HCT116 (cell line): ENCODE measurements around the gene CNKSR3. TPM values are rescaled to one million over a fixed set of nuclear protein-coding genes. Genes with fewer than 3 reads are reported as not detected.
"Not testable (repeated sequence)": the region's sequence is repeated elsewhere in the genome, so short reads cannot be mapped to it uniquely, and the experiment has no call there.

Experiments used
- ATAC-seq: fragments of 200-7000 bp; cut with Tn5 transposase; 2 replicates; pipeline ENCODE4 v1.9.1; 2020; ENCODE audit warnings: mild to moderate bottlenecking, moderate library complexity
- BruUV-seq: library from RNA; stranded (reverse); fragments of 400-500 nt; replicated peaks from 2 replicates; lab custom pipeline; 2021; lab: Mats Ljungman, UMichigan
- CTCF ChIA-PET: fragments of 300-600 bp; sonication (Branson Sonifier 250); formaldehyde crosslinking; loops from one replicate; lab custom pipeline; 2021; ENCODE audit warnings: antibody characterized with exemption; lab: Charles Lee
- POLR2A ChIA-PET: fragments of 300-600, 350-600 bp; sonication (Branson Sonifier 250); formaldehyde crosslinking; loops from one replicate; lab custom pipeline; 2021; ENCODE audit warnings: antibody characterized with exemption; lab: Charles Lee
- RAD21 ChIA-PET, 2 experiments: fragments of 300-600 bp; sonication (Branson Sonifier 250); formaldehyde crosslinking; loops; one replicate each; lab custom pipeline; 2023; ENCODE audit warnings: low total read pairs in 2 of 2; ENCODE audit not compliant: uncharacterized antibody in 2 of 2, unreplicated experiment in 2 of 2, low non-redundant PET in 1 of 2; lab: Charles Lee
- DNase-seq: peaks from one replicate; pipeline ENCODE4 v3.0.0-alpha.2; 2010; ENCODE audit warnings: low read depth, low spot score
- H2AFZ ChIP-seq: fragments of 200-600 bp; shearing (Covaris generic), sonication (generic); 2 replicates; pipeline ENCODE4 v1.6.1; 2017; ENCODE audit warnings: low read depth, mixed run types, mixed read lengths, antibody characterized with exemption, low read length; ENCODE audit not compliant: poor library complexity, severe bottlenecking
- H3K27ac ChIP-seq: 2 replicates; pipeline ENCODE4 v1.5.1; 2012; ENCODE audit warnings: low read depth, low read length
- H3K27me3 ChIP-seq: fragments of 200-600 bp; sonication (generic); 2 replicates; pipeline ENCODE4 v1.6.1; 2016; ENCODE audit warnings: mixed run types, low read length, mixed read lengths; ENCODE audit not compliant: insufficient read depth
- H3K36me3 ChIP-seq, 2 experiments: fragments of 200-500 bp in 1 of 2; fragments of 200-600 bp in 1 of 2; sonication (Bioruptor generic) in 1 of 2; sonication (generic) in 1 of 2; 2 replicates each; pipeline versions ENCODE4 v1.5.1 to v1.6.1; 2014 to 2016; ENCODE audit warnings: low read length in 2 of 2, inconsistent platforms in 1 of 2, mixed read lengths in 1 of 2, mixed run types in 1 of 2; ENCODE audit not compliant: insufficient read depth in 2 of 2, control insufficient read depth in 1 of 2
- H3K4me1 ChIP-seq, 2 experiments: fragments of 200-600 bp in 1 of 2; sonication (generic) in 1 of 2; 2 replicates each; pipeline versions ENCODE4 v1.5.1 to v1.6.1; 2012 to 2017; ENCODE audit warnings: low read length in 2 of 2, inconsistent platforms in 1 of 2, mild to moderate bottlenecking in 1 of 2, mixed read lengths in 1 of 2, mixed run types in 1 of 2, moderate library complexity in 1 of 2; ENCODE audit not compliant: insufficient read depth in 2 of 2, control insufficient read depth in 1 of 2
- H3K4me2 ChIP-seq: fragments of 200-600 bp; sonication (generic); 2 replicates; pipeline ENCODE4 v1.6.1; 2017; ENCODE audit warnings: mixed run types, low read length, mixed read lengths
- H3K4me3 ChIP-seq, 2 experiments: fragments of 200-600 bp in 1 of 2; sonication (generic) in 1 of 2; replicated peaks in 1 of 2; 2 replicates each; pipeline ENCODE4 v1.5.1; 2011 to 2016; ENCODE audit warnings: low read length in 2 of 2, control low read depth in 1 of 2, low read depth in 1 of 2, mild to moderate bottlenecking in 1 of 2, mixed read lengths in 1 of 2, mixed run types in 1 of 2
- H3K79me2 ChIP-seq: fragments of 200-600 bp; sonication (generic); 2 replicates; pipeline ENCODE4 v1.6.1; 2017; ENCODE audit warnings: mild to moderate bottlenecking, mixed run types, low read length, moderate library complexity, mixed read lengths; ENCODE audit not compliant: insufficient read depth
- H3K9ac ChIP-seq: fragments of 200-600 bp; sonication (generic); 2 replicates; pipeline ENCODE4 v1.6.1; 2016; ENCODE audit warnings: low read length, mixed read lengths
- H3K9me2 ChIP-seq: fragments of 200-600 bp; sonication (generic), shearing (Covaris generic); 2 replicates; pipeline ENCODE4 v1.6.1; 2017; ENCODE audit warnings: mixed run types, mild to moderate bottlenecking, moderate library complexity; ENCODE audit not compliant: insufficient read depth
- H3K9me3 ChIP-seq, 2 experiments: fragments of 200-500 bp in 1 of 2; fragments of 200-600 bp in 1 of 2; sonication (Bioruptor generic) in 1 of 2; sonication (generic) in 1 of 2; 2 replicates each; pipeline ENCODE4 v1.6.1; 2014 to 2017; ENCODE audit warnings: low read length in 2 of 2, mixed read lengths in 2 of 2, inconsistent platforms in 1 of 2, low read depth in 1 of 2, mild to moderate bottlenecking in 1 of 2, mixed run types in 1 of 2, moderate library complexity in 1 of 2; ENCODE audit not compliant: control insufficient read depth in 1 of 2, insufficient read depth in 1 of 2
- H4K20me1 ChIP-seq: fragments of 200-600 bp; sonication (generic), shearing (Covaris generic); 2 replicates; pipeline ENCODE4 v1.6.1; 2017; ENCODE audit warnings: mixed run types, mild to moderate bottlenecking, moderate library complexity; ENCODE audit not compliant: insufficient read depth
- CBX3 ChIP-seq: IDR thresholded peaks from 2 replicates; pipeline ENCODE4 v1.6.1; 2012; ENCODE audit warnings: low read depth
- CTCF ChIP-seq, 3 experiments: fragments of 200-600 bp in 1 of 3; sonication (generic) in 1 of 3; IDR thresholded peaks in 2 of 3; conservative IDR thresholded peaks in 1 of 3; 2 replicates each; pipeline ENCODE4 v1.5.1; 2012 to 2017; ENCODE audit warnings: low read depth in 2 of 3, low read length in 2 of 3, antibody characterized with exemption in 1 of 3, borderline replicate concordance in 1 of 3, control low read depth in 1 of 3, mild to moderate bottlenecking in 1 of 3, mixed read lengths in 1 of 3, mixed run types in 1 of 3, moderate library complexity in 1 of 3; ENCODE audit not compliant: insufficient read depth in 1 of 3
- EGR1 ChIP-seq: IDR thresholded peaks from 2 replicates; pipeline ENCODE4 v1.6.1; 2012; ENCODE audit warnings: low read depth
- EZH2phosphoT487 ChIP-seq: fragments of 200-600 bp; IDR thresholded peaks from 2 replicates; pipeline ENCODE4 v1.6.1; 2018; ENCODE audit warnings: antibody characterized with exemption, borderline replicate concordance
- FOSL1 ChIP-seq: IDR thresholded peaks from 2 replicates; pipeline ENCODE4 v1.6.1; 2012; ENCODE audit warnings: low read depth
- JUND ChIP-seq: IDR thresholded peaks from 2 replicates; pipeline ENCODE4 v1.6.1; 2012
- MAX ChIP-seq: IDR thresholded peaks from 2 replicates; pipeline ENCODE4 v1.6.1; 2012
- POLR2AphosphoS5 ChIP-seq: IDR thresholded peaks from 2 replicates; pipeline ENCODE4 v1.6.1; 2011; ENCODE audit warnings: mild to moderate bottlenecking, low read depth, low read length, moderate library complexity
- SIN3A ChIP-seq: IDR thresholded peaks from 2 replicates; pipeline ENCODE4 v1.6.1; 2012; ENCODE audit warnings: low read depth
- SP1 ChIP-seq: IDR thresholded peaks from 2 replicates; pipeline ENCODE4 v1.6.1; 2012; ENCODE audit warnings: low read depth
- SRF ChIP-seq: IDR thresholded peaks from 2 replicates; pipeline ENCODE4 v1.6.1; 2012; ENCODE audit warnings: low read depth
- TCF7L2 ChIP-seq: IDR thresholded peaks from 2 replicates; pipeline ENCODE4 v1.7.0; 2011; ENCODE audit warnings: borderline replicate concordance, inconsistent platforms; ENCODE audit not compliant: insufficient read depth, insufficient read length; ENCODE audit errors: extremely low read depth
- YY1 ChIP-seq: IDR thresholded peaks from 2 replicates; pipeline ENCODE4 v1.6.1; 2011; ENCODE audit warnings: low read length, low read depth, moderate library complexity, mild to moderate bottlenecking; ENCODE audit not compliant: insufficient replicate concordance; ENCODE audit errors: extremely low read depth
- intact Hi-C: fragments of 100-400 bp; cut with micrococcal nuclease; formaldehyde crosslinking; loops from 2 replicates; pipeline ENCODE4 v1.10.0; 2022
- total RNA-seq: library from RNA; stranded (reverse); gene quantifications from one replicate; pipeline ENCODE4 v1.2.1, GENCODE V29; 2021; ENCODE audit not compliant: unreplicated experiment
- TF ChIP-seq, protein P1 (sequence below): IDR thresholded peaks from 2 replicates; pipeline ENCODE4 v1.6.1; 2011; ENCODE audit warnings: mild to moderate bottlenecking, low read length, moderate library complexity; ENCODE audit not compliant: insufficient replicate concordance; ENCODE audit errors: extremely low read depth
- TF ChIP-seq, protein P2 (sequence below): IDR thresholded peaks from 2 replicates; pipeline ENCODE4 v1.6.1; 2012

Gene CNKSR3
- total RNA-seq, 1 experiment from 2014 or later: 15.4 TPM

- no TSS peak for BruUV-seq
- Histone ChIP-seq H3K27ac (no peak overlapping the region), H3K36me3 (no peaks in the 10 kb centered on the region), H2AFZ (no peak overlapping the region), H3K79me2 (no peaks in the 10 kb centered on the region), H3K4me3 (no peak overlapping the region), H3K4me2 (no peak overlapping the region), H3K9me2 (no peaks in the 10 kb centered on the region), H3K9me3 (no peaks in the 10 kb centered on the region), H3K27me3 (no peaks in the 10 kb centered on the region), H3K9ac (no peak overlapping the region), H3K4me1 (peaks cover 4 to 14% of the 10 kb centered on the region in 2 experiments; a peak in 3 of 4 replicates), H4K20me1 (no peaks in the 10 kb centered on the region)
- intact Hi-C loops: no loop called here
- POLR2A ChIA-PET: no interaction called here
- CTCF ChIA-PET: no interaction called here
- no peak for ATAC-seq
- no peak for DNase-seq
- RAD21 ChIA-PET: no interaction called here
- TF ChIP-seq EZH2phosphoT487 (no peak), MAX (no peak), SP1 (no peak), EGR1 (no peak), SRF (no peak), JUND (no peak), POLR2AphosphoS5 (no peak), SIN3A (no peak), YY1 (no peak), CBX3 (no peak), TCF7L2 (no peak), CTCF (IDR thresholded peaks at IDR 0.05 in 2 of 3, conservative IDR thresholded peaks at IDR 0.05 in 1 of 3; ENCODE audit: borderline replicate concordance in 1 of 3, insufficient read depth in 1 of 3, low read depth in 2 of 3, low read length in 2 of 3) (no peak), FOSL1 (no peak)
- TF ChIP-seq, protein P1, sequence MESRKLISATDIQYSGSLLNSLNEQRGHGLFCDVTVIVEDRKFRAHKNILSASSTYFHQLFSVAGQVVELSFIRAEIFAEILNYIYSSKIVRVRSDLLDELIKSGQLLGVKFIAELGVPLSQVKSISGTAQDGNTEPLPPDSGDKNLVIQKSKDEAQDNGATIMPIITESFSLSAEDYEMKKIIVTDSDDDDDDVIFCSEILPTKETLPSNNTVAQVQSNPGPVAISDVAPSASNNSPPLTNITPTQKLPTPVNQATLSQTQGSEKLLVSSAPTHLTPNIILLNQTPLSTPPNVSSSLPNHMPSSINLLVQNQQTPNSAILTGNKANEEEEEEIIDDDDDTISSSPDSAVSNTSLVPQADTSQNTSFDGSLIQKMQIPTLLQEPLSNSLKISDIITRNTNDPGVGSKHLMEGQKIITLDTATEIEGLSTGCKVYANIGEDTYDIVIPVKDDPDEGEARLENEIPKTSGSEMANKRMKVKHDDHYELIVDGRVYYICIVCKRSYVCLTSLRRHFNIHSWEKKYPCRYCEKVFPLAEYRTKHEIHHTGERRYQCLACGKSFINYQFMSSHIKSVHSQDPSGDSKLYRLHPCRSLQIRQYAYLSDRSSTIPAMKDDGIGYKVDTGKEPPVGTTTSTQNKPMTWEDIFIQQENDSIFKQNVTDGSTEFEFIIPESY: no peak
- TF ChIP-seq, protein P2, sequence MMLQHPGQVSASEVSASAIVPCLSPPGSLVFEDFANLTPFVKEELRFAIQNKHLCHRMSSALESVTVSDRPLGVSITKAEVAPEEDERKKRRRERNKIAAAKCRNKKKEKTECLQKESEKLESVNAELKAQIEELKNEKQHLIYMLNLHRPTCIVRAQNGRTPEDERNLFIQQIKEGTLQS: no peak
These were observed 5.3 kb upstream of the CNKSR3 start for GRCh38 chr6:154515826-154516225.

DNA sequence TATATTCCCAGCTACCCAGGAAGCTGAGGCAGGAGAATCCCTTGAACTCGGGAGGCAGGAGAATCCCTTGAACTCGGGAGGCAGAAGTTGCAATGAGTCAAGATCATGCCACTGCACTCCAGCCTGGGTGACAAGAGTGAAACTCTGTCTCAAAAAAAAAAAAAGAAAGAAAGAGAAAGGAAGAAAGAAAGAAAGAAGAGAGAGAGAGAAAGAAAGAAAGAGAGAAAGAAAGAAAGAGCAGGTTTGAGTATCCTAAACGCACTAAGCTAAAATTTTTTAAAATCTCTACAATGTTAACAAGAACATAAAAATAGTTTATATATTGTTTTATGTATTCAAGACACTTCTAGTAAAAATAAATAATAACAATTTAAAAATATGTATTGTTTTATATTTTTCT lies 4.6 kb upstream of the CNKSR3 start:
- DNase-seq, RAD21 ChIA-PET, BruUV-seq, H3K9ac ChIP-seq, intact Hi-C loops, H3K9me3 ChIP-seq, H3K4me2 ChIP-seq, H3K9me2 ChIP-seq, POLR2A ChIA-PET, H3K36me3 ChIP-seq, H3K27ac ChIP-seq, H3K79me2 ChIP-seq, H4K20me1 ChIP-seq, H2AFZ ChIP-seq, CTCF ChIA-PET, ATAC-seq, H3K4me3 ChIP-seq, H3K27me3 ChIP-seq: not testable (repeated sequence)
- peaks cover 4 to 15% of the 10 kb centered on the region in 2 experiments; a peak in 3 of 4 replicates for H3K4me1 ChIP-seq
